SKM-1 (cell line): Measurements from ENCODE around the gene NRXN3.

Source experiments
- DNase-seq: peaks from one replicate; lab custom pipeline; 2025; ENCODE audit not compliant: unreplicated experiment; lab: John Stamatoyannopoulos, UW

The NRXN3 gene

DNA sequence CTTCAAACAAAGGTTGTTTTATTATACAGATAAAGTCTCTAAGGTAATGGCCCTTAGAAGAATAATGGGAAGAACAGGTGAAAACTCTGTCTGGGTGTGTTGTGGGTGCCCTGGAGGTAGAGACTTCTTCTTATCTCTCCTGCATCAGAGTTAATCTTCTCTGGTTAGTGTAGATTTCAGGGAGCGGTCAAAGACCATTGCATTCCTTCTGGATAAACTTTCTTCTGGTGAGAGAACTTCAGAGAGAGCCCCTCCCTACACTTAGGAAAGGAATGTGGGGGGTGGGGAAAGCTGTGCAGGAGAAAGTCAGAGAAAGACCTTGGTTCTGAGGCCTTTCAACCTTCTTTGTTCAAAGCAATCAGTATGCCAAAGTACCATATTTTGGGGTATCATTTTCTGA lies 1382.6 kb downstream of the NRXN3 start:
- DNase-seq, result no peak

DNA sequence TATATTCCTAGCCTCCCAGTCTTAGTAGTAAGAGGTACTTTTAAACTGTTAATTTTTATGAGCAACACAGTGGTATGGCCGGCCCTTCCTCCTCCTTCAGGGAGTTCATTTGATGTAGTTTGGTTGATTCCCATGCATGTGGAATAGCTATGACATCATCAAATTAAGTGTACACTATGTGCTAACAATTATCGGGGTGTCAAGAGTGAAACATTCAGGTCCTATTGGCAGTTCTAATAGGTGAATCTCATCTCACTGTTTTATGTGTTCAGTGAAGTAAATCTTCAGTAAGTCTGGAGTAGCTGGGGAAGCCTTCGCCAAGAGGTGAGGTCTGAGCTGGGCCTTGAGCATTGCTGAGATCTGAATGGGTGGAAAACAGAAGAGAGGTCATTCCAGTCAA lies 1384.6 kb downstream of the NRXN3 start:
- no peak for DNase-seq

DNA sequence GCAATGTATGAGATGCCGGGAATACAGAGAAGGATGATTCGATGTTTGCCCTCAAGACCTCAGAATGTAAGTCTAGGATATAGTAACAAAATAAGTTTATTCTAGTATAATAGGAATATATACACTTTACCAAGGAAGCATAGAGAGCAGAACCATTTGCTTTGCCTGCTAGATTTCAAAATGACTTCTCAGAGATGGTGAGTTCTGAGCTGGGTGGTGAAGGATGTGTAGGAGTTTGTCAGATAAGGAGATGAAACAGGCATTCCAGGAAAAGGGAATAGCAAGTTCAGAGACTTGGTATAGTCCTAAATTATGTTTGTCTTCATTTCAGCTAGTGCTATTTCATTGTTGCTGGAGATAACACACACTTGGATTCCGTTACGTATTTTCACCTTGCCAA lies 1385.3 kb downstream of the NRXN3 start:
- DNase-seq, result no peak

- no peak for DNase-seq
Measured at GRCh38 chr14:79557309-79557708, 1387.1 kb downstream of the NRXN3 start.

DNA sequence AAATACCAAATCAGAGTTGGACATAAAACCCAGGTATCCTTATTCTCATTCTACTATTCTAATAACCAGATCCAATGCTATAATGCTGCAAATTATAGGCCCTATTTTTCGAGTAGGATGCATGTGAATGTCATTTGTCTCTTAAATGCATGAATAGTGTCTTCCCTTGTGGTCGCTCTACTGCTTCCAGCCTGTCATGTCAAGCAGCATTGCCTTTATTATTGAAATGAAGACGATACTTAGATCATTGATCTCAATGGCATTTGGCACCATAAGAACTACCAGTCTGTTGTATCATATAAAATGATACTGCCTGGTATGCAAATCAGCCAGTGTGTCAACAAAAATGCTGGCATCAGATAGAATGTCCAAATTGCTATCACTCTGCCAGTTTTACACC lies 1392.0 kb downstream of the NRXN3 start:
- no peak for DNase-seq

GRCh38 chr14:79564371-79564770 lies 1394.2 kb downstream of the NRXN3 start:
- DNase-seq, result no peak

- no peak for DNase-seq
Measured at GRCh38 chr14:79567306-79567705, 1397.1 kb downstream of the NRXN3 start.

GRCh38 chr14:79568594-79568993 lies 1398.4 kb downstream of the NRXN3 start:
- DNase-seq, result no peak

- no peak for DNase-seq
Measured at GRCh38 chr14:79569072-79569471, 1398.9 kb downstream of the NRXN3 start.

GRCh38 chr14:79570648-79571047 lies 1400.5 kb downstream of the NRXN3 start:
- DNase-seq, result no peak

DNA sequence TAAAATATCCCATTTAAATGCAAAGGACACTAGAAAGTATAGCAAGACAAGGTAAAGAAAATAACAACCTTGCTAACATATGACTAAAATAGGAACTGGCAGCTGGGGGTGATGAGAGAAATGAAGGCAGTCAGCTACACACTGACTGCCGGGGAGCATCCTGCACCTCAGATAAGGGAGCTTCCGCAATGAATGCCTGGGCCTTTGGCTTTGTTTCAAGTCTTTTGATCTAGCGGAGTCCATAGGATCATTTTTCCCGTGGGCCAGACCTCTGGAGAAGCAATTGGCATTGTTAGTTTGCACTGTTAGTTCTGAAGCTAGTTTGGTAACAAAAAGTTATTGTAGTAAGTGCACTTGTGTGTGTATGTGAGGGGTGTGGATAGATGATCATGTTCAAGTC lies 1401.2 kb downstream of the NRXN3 start:
- no peak for DNase-seq

DNA sequence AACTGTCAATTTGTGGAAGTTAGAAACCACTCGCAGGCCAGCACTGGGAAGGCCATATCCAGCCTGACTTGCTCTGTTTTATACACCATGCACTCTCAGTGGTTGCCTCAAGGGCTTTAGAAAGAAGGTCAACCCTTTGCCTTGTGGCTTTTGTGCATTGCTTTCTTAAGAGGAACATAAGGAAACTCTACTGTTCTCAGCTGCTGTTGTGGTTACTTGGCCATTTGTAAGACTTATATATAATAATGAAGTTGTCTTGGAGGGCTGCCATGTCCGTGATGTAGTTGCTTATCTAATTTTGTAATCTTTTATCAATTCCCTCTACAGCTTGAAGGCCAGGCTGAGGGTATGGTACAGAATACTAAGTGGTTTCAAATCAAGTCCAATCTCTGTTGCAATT lies 1403.3 kb downstream of the NRXN3 start:
- DNase-seq, result no peak

DNA sequence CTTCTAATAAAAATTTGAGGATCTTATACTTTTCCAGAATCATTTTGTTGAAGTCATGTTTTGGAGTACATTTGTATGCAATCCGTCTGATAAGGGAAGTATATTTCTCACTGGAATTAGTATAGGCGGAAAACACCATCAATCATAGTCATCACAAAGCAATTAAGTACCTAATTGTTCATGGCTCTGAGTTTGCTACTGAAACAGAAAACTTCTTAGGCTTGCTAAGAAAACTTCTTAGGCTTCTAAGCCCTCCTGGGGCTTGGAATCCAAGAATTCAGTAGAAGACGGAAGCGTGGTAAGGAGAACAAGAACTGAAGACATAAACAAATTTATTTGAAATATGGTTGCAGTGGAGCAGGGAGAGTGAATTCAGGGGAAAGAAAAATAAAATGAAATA lies 1404.9 kb downstream of the NRXN3 start:
- DNase-seq, result no peak

GRCh38 chr14:79576424-79576823 lies 1406.3 kb downstream of the NRXN3 start:
- no peak for DNase-seq

DNA sequence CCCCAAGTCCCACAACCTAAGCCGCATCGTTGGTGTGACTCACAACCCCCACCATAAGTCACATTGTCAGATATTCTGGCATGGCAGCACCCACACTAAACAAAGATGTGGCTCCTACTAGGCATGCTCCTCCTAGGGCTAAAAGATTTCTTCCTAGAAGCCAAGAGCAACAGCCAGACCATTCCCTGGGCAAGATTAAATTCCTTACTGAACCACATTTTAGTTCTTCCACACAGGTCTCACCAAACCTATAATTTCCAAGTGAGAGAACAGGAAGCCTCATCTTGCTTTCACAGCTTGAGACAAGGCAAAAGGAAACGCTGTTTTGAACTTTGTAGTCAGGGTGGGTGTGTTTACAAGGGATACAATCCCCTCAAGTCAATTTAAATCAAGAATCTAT lies 1408.3 kb downstream of the NRXN3 start:
- no peak for DNase-seq

- DNase-seq, result no peak
Measured at GRCh38 chr14:79580414-79580813, 1410.2 kb downstream of the NRXN3 start.

DNA sequence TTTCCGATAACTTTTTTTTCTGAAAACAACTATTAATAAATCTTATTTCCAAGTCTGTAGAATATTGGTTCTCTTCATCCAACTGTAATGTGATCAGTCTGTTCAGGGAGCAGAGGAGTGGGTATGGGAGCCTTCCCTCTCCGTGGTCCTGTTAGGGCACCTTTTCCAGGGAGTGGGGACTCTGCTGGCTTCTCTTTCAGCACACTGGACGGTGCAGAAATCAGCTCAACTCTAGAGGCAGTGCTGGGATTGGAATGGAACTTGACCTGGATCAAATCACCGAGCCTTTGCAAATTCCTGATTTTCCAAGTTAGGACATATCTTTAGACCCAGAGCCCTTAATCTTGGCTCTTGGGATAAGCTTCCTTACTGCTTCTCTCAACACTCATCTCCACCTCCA lies 1410.7 kb downstream of the NRXN3 start:
- no peak for DNase-seq

- no peak for DNase-seq
Measured at GRCh38 chr14:79581912-79582576, 1411.9 kb downstream of the NRXN3 start.

GRCh38 chr14:79583738-79584408 lies 1413.7 kb downstream of the NRXN3 start:
- no peak for DNase-seq

GRCh38 chr14:79584679-79585078 lies 1414.5 kb downstream of the NRXN3 start:
- no peak for DNase-seq

DNA sequence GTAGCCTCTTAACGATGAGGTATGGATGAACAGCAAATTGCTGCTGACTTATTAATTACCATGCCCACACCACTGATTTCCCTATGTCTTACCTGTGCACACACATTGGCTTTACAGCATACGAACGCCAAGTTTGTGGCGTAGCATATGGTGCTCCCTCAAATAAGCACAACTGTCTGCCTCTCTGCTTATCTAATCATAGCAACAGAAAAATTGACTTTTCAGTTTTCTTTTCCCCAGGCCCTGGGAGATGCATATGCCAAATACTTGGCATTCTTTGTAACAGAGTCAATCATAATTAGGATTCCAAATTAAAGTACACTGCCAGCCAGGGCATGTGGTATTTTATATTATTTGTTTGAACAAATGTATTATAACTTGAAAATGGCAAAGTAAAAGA lies 1415.7 kb downstream of the NRXN3 start:
- DNase-seq, result no peak

GRCh38 chr14:79586416-79586815 lies 1416.2 kb downstream of the NRXN3 start:
- DNase-seq, result no peak

DNA sequence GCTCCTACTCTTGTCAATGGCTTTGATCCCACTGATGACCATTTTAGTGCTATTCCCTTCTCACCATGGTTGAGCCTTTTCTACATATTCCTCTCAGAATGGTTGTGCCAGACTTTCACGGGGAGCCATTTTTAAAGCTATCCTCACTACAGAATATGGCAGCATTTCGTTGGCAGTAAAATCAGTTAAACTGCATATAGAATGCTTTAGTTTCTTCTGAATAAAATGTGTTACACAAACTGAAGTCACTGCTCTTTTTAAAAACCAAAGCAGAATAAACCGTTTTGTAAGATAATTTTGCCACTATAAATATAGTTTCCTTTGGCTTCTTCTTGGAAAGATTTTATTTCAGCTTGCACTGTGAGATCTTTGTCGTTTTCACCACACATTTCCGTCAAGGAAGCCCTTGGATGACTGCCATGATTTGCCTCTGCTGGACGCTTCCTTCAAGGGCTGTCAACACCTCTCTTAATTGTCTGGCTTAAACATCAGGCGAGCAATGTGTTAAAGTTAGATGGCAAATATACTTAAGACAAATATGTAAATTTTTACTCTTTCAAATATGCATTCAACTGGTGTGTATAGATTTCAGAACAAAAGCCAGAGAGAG lies 1416.9 kb downstream of the NRXN3 start:
- no peak for DNase-seq
